Measurements from ENCODE around the gene PRPF6. TPM values are rescaled to one million over a fixed set of nuclear protein-coding genes. Genes with fewer than 3 reads are reported as not detected.
"Not testable (repeated sequence)": the region's sequence is repeated elsewhere in the genome, so short reads cannot be mapped to it uniquely, and the experiment has no call there.

The PRPF6 gene
- total RNA-seq, 1 donor from 2014 or later: 39.7 TPM

- ATAC-seq: peak; percentile 64
These were observed 7.1 kb upstream of the PRPF6 start for GRCh38 chr20:63973636-63974401.

- no peak for ATAC-seq
These were observed 6.3 kb upstream of the PRPF6 start for GRCh38 chr20:63974402-63975200.

GRCh38 chr20:63976511-63976910 lies 4.4 kb upstream of the PRPF6 start:
- ATAC-seq: not testable (repeated sequence)

DNA sequence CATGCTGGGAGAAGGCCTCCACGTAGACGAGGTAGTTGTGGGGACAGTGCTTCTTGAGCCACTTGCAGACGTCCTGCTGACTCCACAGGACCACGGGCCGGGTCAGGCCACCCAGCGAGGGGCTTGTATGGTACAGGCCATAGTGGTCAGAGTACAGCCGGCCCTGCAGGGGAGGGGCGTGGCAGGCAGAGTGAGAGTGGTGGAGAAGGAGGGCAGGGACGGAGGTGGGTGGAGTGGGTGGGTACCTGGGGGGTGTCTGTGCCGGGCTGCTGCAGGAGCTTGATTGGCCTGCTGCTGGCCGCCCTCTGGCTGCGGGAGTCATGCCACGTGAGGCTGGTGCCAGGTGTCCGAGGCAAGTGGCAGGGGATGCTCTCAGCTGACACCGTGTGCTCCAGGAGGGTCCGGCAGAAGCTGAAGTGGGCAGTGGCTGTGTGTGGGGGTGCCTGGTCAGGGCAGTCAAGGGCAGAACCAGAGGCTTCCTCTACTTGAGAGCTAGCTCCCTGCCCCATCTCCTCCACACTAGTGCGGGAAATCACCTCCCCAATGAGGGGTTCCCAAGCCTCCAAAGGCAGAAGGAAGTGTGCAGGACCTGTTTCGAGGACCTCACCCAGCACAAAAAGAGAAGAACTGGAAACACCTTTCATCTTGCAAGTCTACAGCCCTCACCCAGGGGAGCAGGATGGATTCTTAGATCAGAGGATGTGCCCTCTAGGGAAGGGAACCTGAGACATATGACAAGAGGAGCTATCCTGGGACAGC lies 3.8 kb upstream of the PRPF6 start:
- ATAC-seq: no peak

DNA sequence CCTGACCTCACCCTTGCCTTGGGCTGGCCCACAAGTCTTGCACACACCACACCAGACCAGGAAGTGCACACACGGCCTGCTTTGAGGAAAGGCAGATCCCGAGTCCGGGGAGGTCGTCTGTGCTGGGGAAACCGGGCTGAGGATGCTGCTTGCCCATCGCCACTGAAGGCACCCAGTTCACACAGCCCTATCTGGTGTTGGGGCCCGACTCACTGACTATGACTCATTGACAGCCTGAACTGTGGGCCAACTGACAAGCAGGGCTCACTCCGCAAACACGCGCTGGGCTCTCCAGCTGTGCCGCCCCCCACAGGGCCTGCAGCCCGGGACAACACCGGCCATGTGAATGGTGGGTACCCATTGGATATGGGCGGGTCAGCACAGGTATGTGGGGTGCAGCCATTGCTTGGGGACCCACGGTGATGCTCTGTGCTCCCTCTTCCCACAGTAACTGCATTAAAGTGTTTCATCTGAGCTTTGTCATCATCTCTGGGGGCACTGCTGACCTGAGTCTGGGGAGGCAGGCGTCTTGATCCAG lies 3.1 kb upstream of the PRPF6 start:
- ATAC-seq: peak; percentile 22

DNA sequence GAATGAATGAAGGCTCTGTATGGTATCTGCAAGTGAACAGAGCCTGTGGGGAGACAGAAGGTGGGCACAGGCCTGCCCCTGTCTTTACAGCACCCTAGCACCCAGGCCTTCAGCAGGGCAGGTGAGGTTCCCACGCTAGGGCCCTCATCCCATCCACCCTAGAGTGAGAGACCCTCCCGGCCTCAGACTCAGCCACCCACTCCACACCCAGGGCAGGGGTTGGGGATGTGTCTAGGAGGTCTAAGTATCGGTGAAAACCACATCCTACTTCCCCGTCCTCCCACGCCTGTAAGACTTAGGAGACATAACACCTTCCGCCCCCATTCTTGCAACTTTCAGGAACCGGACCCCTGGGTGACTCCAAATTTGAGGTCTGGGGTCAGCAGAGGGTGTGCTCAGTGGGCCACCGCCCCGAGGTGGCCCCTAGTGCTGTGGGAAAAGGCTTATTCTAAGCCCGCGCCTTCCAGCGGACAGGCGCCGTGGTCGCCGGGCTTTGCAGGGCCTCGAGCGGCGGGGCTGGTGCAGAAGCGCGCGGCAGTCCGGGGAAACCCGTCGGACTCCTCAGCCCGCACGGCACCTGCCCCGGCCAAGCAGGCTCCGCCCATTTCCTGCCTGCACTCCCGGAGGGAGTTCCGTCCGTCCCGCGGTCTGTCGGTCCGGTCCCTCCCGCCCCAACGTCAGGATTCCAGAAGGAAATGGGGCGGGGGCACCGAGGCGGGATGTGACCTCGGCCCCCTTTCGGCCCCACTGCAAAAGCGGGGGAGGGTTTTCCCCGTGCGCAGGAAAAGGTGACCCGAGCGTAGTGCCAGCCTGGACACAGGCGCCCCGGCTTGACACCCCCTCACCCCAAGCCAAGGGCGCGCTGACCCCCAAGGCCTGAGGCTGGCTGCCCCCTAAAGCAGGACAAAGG lies 2.4 kb upstream of the PRPF6 start:
- peak; percentile 47 for ATAC-seq

GRCh38 chr20:63979229-63979556 lies 1.7 kb upstream of the PRPF6 start:
- ATAC-seq: no peak

- peak; percentile 9 for ATAC-seq
These were observed 1.2 kb upstream of the PRPF6 start, which contains the start of gene SAMD10 for GRCh38 chr20:63979557-63980316. SAMD10 (minus strand) TSS chr20:63979642; CDS start chr20:63979467, 175 bp downstream.

- ATAC-seq: peak; percentile 75
These were observed 571 bp upstream of the PRPF6 start for GRCh38 chr20:63980317-63980805.

GRCh38 chr20:63982937-63983336 lies 2.0 kb downstream of the PRPF6 start:
- no peak for ATAC-seq

- ATAC-seq: no peak
These were observed 20.0 kb downstream of the PRPF6 start for GRCh38 chr20:64000906-64001305.

GRCh38 chr20:64001607-64002011 lies 20.7 kb downstream of the PRPF6 start:
- ATAC-seq: no peak

DNA sequence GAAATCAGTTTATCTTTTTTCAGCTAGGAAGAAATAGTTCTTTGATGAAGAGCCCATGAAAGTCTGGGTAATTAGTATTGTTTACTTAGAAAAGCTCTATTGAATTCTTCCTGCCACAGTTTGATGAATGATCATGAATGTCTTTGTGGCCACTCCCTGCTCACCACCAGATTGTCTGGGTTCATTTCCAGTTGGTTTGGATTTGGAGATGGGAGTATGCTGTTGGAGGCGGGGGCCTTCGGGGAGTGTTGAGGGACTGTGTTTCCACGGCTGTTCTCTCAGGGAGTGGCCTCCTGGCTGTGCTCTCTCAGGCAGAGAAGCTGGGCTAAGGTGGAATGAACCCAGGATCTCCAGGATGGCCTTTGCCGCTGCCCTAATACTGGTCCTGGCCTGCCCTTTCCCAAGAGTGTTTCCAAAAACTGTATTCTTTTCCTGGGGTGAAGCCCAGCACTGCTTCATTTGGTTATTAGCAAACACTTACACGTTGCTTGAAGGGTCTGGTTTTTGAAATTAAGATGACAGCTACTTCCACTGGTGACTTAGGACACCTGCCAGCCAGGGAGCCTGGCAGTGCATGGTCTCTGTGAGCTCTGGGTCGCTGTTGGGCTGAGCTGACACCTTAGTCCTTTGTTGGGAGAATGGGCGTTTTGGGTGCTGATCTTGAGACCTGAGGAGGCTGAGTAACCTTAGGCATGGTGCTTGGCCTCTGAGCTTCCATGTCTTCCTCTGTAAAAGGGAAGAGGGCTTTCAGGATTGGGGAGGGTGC lies 23.2 kb downstream of the PRPF6 start:
- ATAC-seq: peak; percentile 93

- ATAC-seq: peak; percentile 17
These were observed 24.5 kb downstream of the PRPF6 start for GRCh38 chr20:64005394-64005793.

- no peak for ATAC-seq
These were observed 25.6 kb downstream of the PRPF6 start for GRCh38 chr20:64006490-64006889.

DNA sequence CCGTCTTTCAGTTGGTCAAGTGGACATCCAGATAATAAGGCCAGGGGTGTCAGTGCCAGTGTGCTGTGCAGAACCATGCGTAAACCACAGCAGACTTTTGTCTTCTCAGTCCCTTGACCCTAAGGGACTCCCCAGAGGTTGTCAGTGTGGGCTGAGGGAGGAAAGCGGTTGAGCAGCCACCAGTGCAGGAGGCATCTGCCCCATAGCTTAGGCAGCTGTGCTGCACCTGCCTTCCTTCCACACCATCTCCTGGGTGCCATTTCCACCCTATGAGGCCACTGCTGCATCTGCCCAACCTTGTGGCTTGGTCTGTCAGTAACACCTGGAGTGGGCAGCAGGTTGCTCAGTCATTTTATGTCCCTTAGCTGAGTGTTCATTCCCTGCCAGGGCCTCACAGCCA lies 26.0 kb downstream of the PRPF6 start:
- ATAC-seq: no peak

DNA sequence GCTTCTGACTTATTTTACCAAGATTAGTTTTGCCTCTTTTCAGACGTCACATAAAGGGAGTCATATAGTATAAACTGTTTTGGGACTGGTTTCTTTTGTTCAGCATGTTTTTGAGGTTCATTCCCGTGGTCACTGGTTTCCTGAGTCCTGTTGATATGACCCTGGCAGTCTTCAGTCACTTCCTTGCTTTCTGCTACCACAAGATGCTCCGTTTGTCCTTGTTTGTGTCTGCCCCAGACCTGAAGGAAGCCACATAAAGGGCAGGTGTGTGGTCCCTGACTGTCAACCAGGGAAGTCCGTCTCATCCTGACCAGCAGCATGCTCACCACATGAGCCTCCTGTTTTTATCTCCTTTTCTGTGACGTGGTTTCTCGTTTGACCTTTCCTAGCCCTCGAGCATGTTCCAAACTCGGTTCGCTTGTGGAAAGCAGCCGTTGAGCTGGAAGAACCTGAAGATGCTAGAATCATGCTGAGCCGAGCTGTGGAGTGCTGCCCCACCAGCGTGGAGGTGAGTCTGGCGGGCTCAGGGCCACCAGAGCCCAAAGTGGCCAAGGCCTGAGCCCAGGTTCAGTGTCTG lies 29.0 kb downstream of the PRPF6 start:
- ATAC-seq: no peak

GRCh38 chr20:64010711-64011237 lies 29.8 kb downstream of the PRPF6 start:
- no peak for ATAC-seq

- ATAC-seq: no peak
These were observed 30.4 kb downstream of the PRPF6 start for GRCh38 chr20:64011366-64011779.

Data from esophagus mucosa (tissue), 1 donor.